H9 (cell line): ENCODE measurements around the gene AGTRAP. TPM values are rescaled to one million over a fixed set of nuclear protein-coding genes. Genes with fewer than 3 reads are reported as not detected.

ENCODE experiments used
- DNase-seq: peaks from one replicate; pipeline ENCODE4 v3.0.0-alpha.2; 2017
- H2AFZ ChIP-seq: one replicate; pipeline ENCODE4 v1.6.1; 2013; ENCODE audit warnings: mild to moderate bottlenecking, low read length, control low read depth, moderate library complexity
- H2AK5ac ChIP-seq: 2 replicates; pipeline ENCODE4 v1.6.1; 2013; ENCODE audit warnings: low read length, control low read depth, mixed read lengths; ENCODE audit not compliant: insufficient read length
- H2BK120ac ChIP-seq: one replicate; pipeline ENCODE4 v1.6.1; 2013; ENCODE audit warnings: low read depth, mild to moderate bottlenecking, low read length, control low read depth, inconsistent platforms; ENCODE audit not compliant: poor library complexity, severe bottlenecking
- H2BK12ac ChIP-seq: 2 replicates; pipeline ENCODE4 v1.6.1; 2013; ENCODE audit warnings: low read length, control low read depth, mixed read lengths, low read depth; ENCODE audit not compliant: insufficient read length
- H2BK15ac ChIP-seq: 2 replicates; pipeline ENCODE4 v1.6.1; 2013; ENCODE audit warnings: low read depth, low read length, control low read depth
- H2BK20ac ChIP-seq: one replicate; pipeline ENCODE4 v1.6.1; 2013; ENCODE audit warnings: low read depth, mild to moderate bottlenecking, low read length, control low read depth, inconsistent platforms; ENCODE audit not compliant: poor library complexity, severe bottlenecking
- H2BK5ac ChIP-seq: 2 replicates; pipeline ENCODE4 v1.6.1; 2013; ENCODE audit warnings: low read length, control low read depth, mixed read lengths; ENCODE audit not compliant: insufficient read length
- H3K14ac ChIP-seq: 2 replicates; pipeline ENCODE4 v1.6.1; 2013; ENCODE audit warnings: low read length, control low read depth; ENCODE audit not compliant: insufficient read depth
- H3K18ac ChIP-seq: 2 replicates; pipeline ENCODE4 v1.6.1; 2013; ENCODE audit warnings: low read depth, mild to moderate bottlenecking, mixed read lengths, low read length, control low read depth; ENCODE audit not compliant: insufficient read length
- H3K23ac ChIP-seq: 2 replicates; pipeline ENCODE4 v1.6.1; 2013; ENCODE audit warnings: low read length, control low read depth, mixed read lengths, low read depth; ENCODE audit not compliant: insufficient read length
- H3K23me2 ChIP-seq: 2 replicates; pipeline ENCODE4 v1.6.1; 2013; ENCODE audit warnings: low read depth, mild to moderate bottlenecking, mixed read lengths, low read length, control low read depth; ENCODE audit not compliant: insufficient read length, poor library complexity, severe bottlenecking
- H3K27ac ChIP-seq: 2 replicates; pipeline ENCODE4 v1.5.1; 2013; ENCODE audit warnings: low read length, control low read depth, mixed read lengths, low read depth; ENCODE audit not compliant: insufficient read length
- H3K27me3 ChIP-seq: 2 replicates; pipeline ENCODE4 v1.6.1; 2013; ENCODE audit warnings: low read length, control low read depth, inconsistent platforms; ENCODE audit not compliant: insufficient read depth
- H3K4ac ChIP-seq: 2 replicates; pipeline ENCODE4 v1.6.1; 2013; ENCODE audit warnings: low read depth, mild to moderate bottlenecking, control low read depth, inconsistent platforms, low read length, moderate library complexity
- H3K4me1 ChIP-seq: 2 replicates; pipeline ENCODE4 v1.6.1; 2013; ENCODE audit warnings: low read length, control low read depth, inconsistent platforms; ENCODE audit not compliant: insufficient read depth
- H3K4me2 ChIP-seq: 2 replicates; pipeline ENCODE4 v1.6.1; 2013; ENCODE audit warnings: low read length, control low read depth, mixed read lengths; ENCODE audit not compliant: insufficient read length, insufficient read depth
- H3K56ac ChIP-seq: 2 replicates; pipeline ENCODE4 v1.6.1; 2013; ENCODE audit warnings: low read depth, mild to moderate bottlenecking, mixed read lengths, low read length, control low read depth; ENCODE audit not compliant: insufficient read length
- H3K79me1 ChIP-seq: 2 replicates; pipeline ENCODE4 v1.6.1; 2013; ENCODE audit warnings: low read depth, mild to moderate bottlenecking, moderate library complexity, low read length, control low read depth, inconsistent platforms; ENCODE audit not compliant: insufficient read depth, poor library complexity, severe bottlenecking
- H3K79me2 ChIP-seq: 2 replicates; pipeline ENCODE4 v1.6.1; 2013; ENCODE audit warnings: low read length, control low read depth, inconsistent platforms; ENCODE audit not compliant: insufficient read depth
- H3K9ac ChIP-seq: 2 replicates; pipeline ENCODE4 v1.6.1; 2013; ENCODE audit warnings: low read length, control low read depth, mixed read lengths; ENCODE audit not compliant: insufficient read length; ENCODE audit errors: extremely low read depth
- H3K9me3 ChIP-seq: one replicate; pipeline ENCODE4 v1.6.1; 2013; ENCODE audit warnings: low read depth, low read length, inconsistent platforms; ENCODE audit not compliant: control insufficient read depth
- H3T11ph ChIP-seq: one replicate; pipeline ENCODE4 v1.6.1; 2013; ENCODE audit warnings: mild to moderate bottlenecking, low read length, control low read depth, inconsistent platforms
- H4K20me1 ChIP-seq: one replicate; pipeline ENCODE4 v1.6.1; 2013; ENCODE audit not compliant: control insufficient read depth, insufficient read length, insufficient read depth
- H4K5ac ChIP-seq: 2 replicates; pipeline ENCODE4 v1.6.1; 2013; ENCODE audit warnings: low read depth, mild to moderate bottlenecking, mixed read lengths, low read length, control low read depth; ENCODE audit not compliant: insufficient read length
- H4K8ac ChIP-seq: replicated peaks from 2 replicates; pipeline ENCODE4 v1.6.1; 2013; ENCODE audit warnings: low read length, control low read depth, mixed read lengths, low read depth; ENCODE audit not compliant: insufficient read length
- H4K91ac ChIP-seq: 2 replicates; pipeline ENCODE4 v1.6.1; 2013; ENCODE audit warnings: low read depth, mild to moderate bottlenecking, moderate library complexity, mixed read lengths, low read length, control low read depth; ENCODE audit not compliant: insufficient read length
- H3K27ac Mint-ChIP-seq, 3 experiments: 2 replicates in 2 of 3; 3 replicates in 1 of 3; pipeline ENCODE4 v1.8.0; 2020 to 2021; ENCODE audit warnings: mixed read lengths in 3 of 3, mild to moderate bottlenecking in 1 of 3, moderate library complexity in 1 of 3
- H3K27me3 Mint-ChIP-seq: 2 replicates; pipeline ENCODE4 v1.8.0; 2021; ENCODE audit warnings: low read depth, mild to moderate bottlenecking, moderate library complexity, mixed read lengths
- H3K36me3 Mint-ChIP-seq, 3 experiments: 2 replicates in 2 of 3; 3 replicates in 1 of 3; pipeline ENCODE4 v1.8.0; 2020 to 2021; ENCODE audit warnings: low read depth in 3 of 3, mixed read lengths in 3 of 3; ENCODE audit not compliant: insufficient read depth in 1 of 3
- H3K4me1 Mint-ChIP-seq, 2 experiments: 2 replicates each; pipeline ENCODE4 v1.8.0; 2020; ENCODE audit warnings: mixed read lengths in 2 of 2
- H3K4me3 Mint-ChIP-seq, 2 experiments: 2 replicates in 1 of 2; 3 replicates in 1 of 2; pipeline ENCODE4 v1.8.0; 2020 to 2021; ENCODE audit warnings: mild to moderate bottlenecking in 2 of 2, mixed read lengths in 2 of 2, moderate library complexity in 1 of 2
- H3K9me3 Mint-ChIP-seq, 2 experiments: 2 replicates in 1 of 2; 3 replicates in 1 of 2; pipeline ENCODE4 v1.8.0; 2020; ENCODE audit warnings: mild to moderate bottlenecking in 2 of 2, mixed read lengths in 2 of 2, moderate library complexity in 1 of 2
- WGBS: extraction: QIAGEN DNeasy Blood & Tissue Kit; methylation state at CpG from one replicate; pipeline ENCODE4 v1.1.7; 2013; ENCODE audit warnings: missing lambda C conversion rate, low lambda C conversion rate, mixed read lengths; ENCODE audit not compliant: insufficient read length; ENCODE audit errors: extremely low coverage; 5-methylcytosine and 5-hydroxymethylcytosine counted together
- total RNA-seq: library from RNA; stranded (reverse); gene quantifications from 2 replicates; pipeline ENCODE4 v1.2.1, GENCODE V29; 2021
- TF ChIP-seq, protein P1 (sequence below): fragments of 200-600 bp; sonication (generic); conservative IDR thresholded peaks from 3 replicates; pipeline ENCODE4 v1.8.0; 2021; ENCODE audit warnings: antibody characterized with exemption, mild to moderate bottlenecking

Gene AGTRAP
- total RNA-seq, 1 experiment from 2014 or later = 60.9 TPM

DNA sequence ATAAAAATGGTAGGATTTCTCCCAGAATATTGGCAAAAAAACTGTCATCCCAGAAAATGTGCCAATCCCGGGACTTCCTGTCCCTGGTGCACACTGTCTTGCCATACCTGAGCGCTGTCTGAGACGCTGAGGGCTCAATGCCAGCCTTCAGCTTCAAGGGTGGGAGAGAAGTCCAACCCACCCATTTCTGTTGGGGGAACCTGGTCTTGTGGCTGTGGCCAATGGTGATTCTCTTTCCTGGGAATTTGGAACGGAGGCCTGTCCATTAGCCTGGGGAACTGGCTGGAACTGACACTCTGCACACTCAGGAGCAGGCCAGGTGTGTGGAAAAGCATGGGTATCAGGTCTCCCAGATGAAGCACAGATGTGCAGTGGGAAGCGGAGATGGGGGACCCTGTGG lies 63.2 kb downstream of the AGTRAP start:
- H3K18ac ChIP-seq = no peak overlapping the region
- H3K23ac ChIP-seq = no peak overlapping the region
- H3K23me2 ChIP-seq = peaks cover 6% of the 10 kb centered on the region
- H3K27me3 ChIP-seq = no peaks in the 10 kb centered on the region
- no peak overlapping the region for H3K56ac ChIP-seq
- DNase-seq = no peak
- no peaks in the 10 kb centered on the region for H3K79me1 ChIP-seq
- H4K20me1 ChIP-seq = no peaks in the 10 kb centered on the region
- H2BK12ac ChIP-seq = no peak overlapping the region
- no peak overlapping the region for H2BK5ac ChIP-seq
- H2BK15ac ChIP-seq = no peak overlapping the region
- H3T11ph ChIP-seq = no peak overlapping the region
- H2AFZ ChIP-seq = no peak overlapping the region
- H4K5ac ChIP-seq = no peak overlapping the region
- no peak overlapping the region for H4K8ac ChIP-seq
- Mint-ChIP-seq H3K27me3 (no peaks in the 10 kb centered on the region), H3K36me3 (peaks cover 22 to 46% (median 41%) of the 10 kb centered on the region in 3 experiments; a peak in 6 of 7 replicates), H3K9me3 (no peaks in the 10 kb centered on the region), H3K4me3 (no peak overlapping the region), H3K27ac (no peak overlapping the region), H3K4me1 (peaks cover 16 to 24% of the 10 kb centered on the region in 2 experiments)
- H2BK20ac ChIP-seq = no peak overlapping the region
- no peaks in the 10 kb centered on the region for H3K4me1 ChIP-seq
- H2AK5ac ChIP-seq = no peak overlapping the region
- H3K4ac ChIP-seq = no peak overlapping the region
- no peak overlapping the region for H4K91ac ChIP-seq
- no peak overlapping the region for H3K4me2 ChIP-seq
- no peak overlapping the region for H3K14ac ChIP-seq
- no CpG with 5 or more reads among the region's 5 CpGs for WGBS
- H2BK120ac ChIP-seq = no peak overlapping the region
- H3K79me2 ChIP-seq = no peaks in the 10 kb centered on the region
- no peaks in the 10 kb centered on the region for H3K9me3 ChIP-seq
- H3K27ac ChIP-seq = no peak overlapping the region
- TF ChIP-seq, protein P1, sequence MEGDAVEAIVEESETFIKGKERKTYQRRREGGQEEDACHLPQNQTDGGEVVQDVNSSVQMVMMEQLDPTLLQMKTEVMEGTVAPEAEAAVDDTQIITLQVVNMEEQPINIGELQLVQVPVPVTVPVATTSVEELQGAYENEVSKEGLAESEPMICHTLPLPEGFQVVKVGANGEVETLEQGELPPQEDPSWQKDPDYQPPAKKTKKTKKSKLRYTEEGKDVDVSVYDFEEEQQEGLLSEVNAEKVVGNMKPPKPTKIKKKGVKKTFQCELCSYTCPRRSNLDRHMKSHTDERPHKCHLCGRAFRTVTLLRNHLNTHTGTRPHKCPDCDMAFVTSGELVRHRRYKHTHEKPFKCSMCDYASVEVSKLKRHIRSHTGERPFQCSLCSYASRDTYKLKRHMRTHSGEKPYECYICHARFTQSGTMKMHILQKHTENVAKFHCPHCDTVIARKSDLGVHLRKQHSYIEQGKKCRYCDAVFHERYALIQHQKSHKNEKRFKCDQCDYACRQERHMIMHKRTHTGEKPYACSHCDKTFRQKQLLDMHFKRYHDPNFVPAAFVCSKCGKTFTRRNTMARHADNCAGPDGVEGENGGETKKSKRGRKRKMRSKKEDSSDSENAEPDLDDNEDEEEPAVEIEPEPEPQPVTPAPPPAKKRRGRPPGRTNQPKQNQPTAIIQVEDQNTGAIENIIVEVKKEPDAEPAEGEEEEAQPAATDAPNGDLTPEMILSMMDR = no peak
- no peak overlapping the region for H3K9ac ChIP-seq
